ENCODE results near the gene GRB10. TPM values are rescaled to one million over a fixed set of nuclear protein-coding genes. Genes with fewer than 3 reads are reported as not detected.
A peak's percentile ranks its signal among the peaks of the same experiment; 100 is the strongest.

Gene GRB10
- total RNA-seq, 1 donor from 2014 or later, result 93.0 TPM

- H3K27me3 Mint-ChIP-seq (ENCODE audit: low read depth), result no peaks in the 10 kb centered on the region
- no peak overlapping the region for H3K4me3 Mint-ChIP-seq
- no peaks in the 10 kb centered on the region for H3K9me3 Mint-ChIP-seq
- DNase-seq (ENCODE audit: low read depth, low spot score), result no peak
- TF ChIP-seq CTCF (conservative IDR thresholded peaks at IDR 0.05), result no peak
- peaks cover 4% of the 10 kb centered on the region for H3K4me1 Mint-ChIP-seq
- H3K36me3 Mint-ChIP-seq (ENCODE audit: low read depth), result no peaks in the 10 kb centered on the region
- no peak overlapping the region for H3K27ac Mint-ChIP-seq (ENCODE audit: unreplicated experiment)
These were observed 163.0 kb downstream of the GRB10 start for GRCh38 chr7:50619684-50620083.

- Mint-ChIP-seq H3K36me3 (ENCODE audit: low read depth) (no peaks in the 10 kb centered on the region), H3K27ac (ENCODE audit: unreplicated experiment) (peak overlapping the region; percentile 29)
- no peak for TF ChIP-seq CTCF (conservative IDR thresholded peaks at IDR 0.05)
These were observed 164.4 kb downstream of the GRB10 start for GRCh38 chr7:50618281-50618680.

GRCh38 chr7:50615519-50616080, 167.1 kb downstream of the GRB10 start:
- TF ChIP-seq CTCF (conservative IDR thresholded peaks at IDR 0.05), result no peak
- no peaks in the 10 kb centered on the region for H3K9me3 Mint-ChIP-seq
- H3K27ac Mint-ChIP-seq (ENCODE audit: unreplicated experiment), result peak overlapping the region; percentile 89
- no peak for DNase-seq (ENCODE audit: low read depth, low spot score)
- H3K4me1 Mint-ChIP-seq, result no peaks in the 10 kb centered on the region
- no peak overlapping the region for H3K4me3 Mint-ChIP-seq
- no peaks in the 10 kb centered on the region for H3K27me3 Mint-ChIP-seq (ENCODE audit: low read depth)
- peaks cover 11% of the 10 kb centered on the region for H3K36me3 Mint-ChIP-seq (ENCODE audit: low read depth)

More at GRCh38 chr7:50618281-50618680, 164.4 kb downstream of the GRB10 start:
- no peaks in the 10 kb centered on the region for H3K27me3 Mint-ChIP-seq (ENCODE audit: low read depth)
- peaks cover 4% of the 10 kb centered on the region for H3K4me1 Mint-ChIP-seq
- no peak overlapping the region for H3K4me3 Mint-ChIP-seq
- H3K9me3 Mint-ChIP-seq, result no peaks in the 10 kb centered on the region
- DNase-seq (ENCODE audit: low read depth, low spot score), result no peak

- peaks cover 11% of the 10 kb centered on the region for H3K36me3 Mint-ChIP-seq (ENCODE audit: low read depth)
These were observed 167.8 kb downstream of the GRB10 start for GRCh38 chr7:50614721-50615518.

GRCh38 chr7:50613473-50613872, 169.2 kb downstream of the GRB10 start:
- H3K4me1 Mint-ChIP-seq, result no peaks in the 10 kb centered on the region
- H3K36me3 Mint-ChIP-seq (ENCODE audit: low read depth), result peaks cover 11% of the 10 kb centered on the region
- no peaks in the 10 kb centered on the region for H3K9me3 Mint-ChIP-seq
- no peaks in the 10 kb centered on the region for H3K27me3 Mint-ChIP-seq (ENCODE audit: low read depth)
- no peak for TF ChIP-seq CTCF (conservative IDR thresholded peaks at IDR 0.05)
- no peak for DNase-seq (ENCODE audit: low read depth, low spot score)
- H3K4me3 Mint-ChIP-seq, result no peak overlapping the region
- no peak overlapping the region for H3K27ac Mint-ChIP-seq (ENCODE audit: unreplicated experiment)

More at GRCh38 chr7:50614721-50615518, 167.8 kb downstream of the GRB10 start:
- H3K9me3 Mint-ChIP-seq, result no peaks in the 10 kb centered on the region
- no peak for TF ChIP-seq CTCF (conservative IDR thresholded peaks at IDR 0.05)
- peak overlapping the region; percentile 89 for H3K27ac Mint-ChIP-seq (ENCODE audit: unreplicated experiment)
- H3K27me3 Mint-ChIP-seq (ENCODE audit: low read depth), result no peaks in the 10 kb centered on the region
- no peaks in the 10 kb centered on the region for H3K4me1 Mint-ChIP-seq
- no peak overlapping the region for H3K4me3 Mint-ChIP-seq
- DNase-seq (ENCODE audit: low read depth, low spot score), result no peak

All from neural crest cell (in vitro differentiated cells).